HG03558 (cell line): Measurements from ENCODE around the gene SLC25A47.
"Not testable (repeated sequence)": the region's sequence is repeated elsewhere in the genome, so short reads cannot be mapped to it uniquely, and the experiment has no call there.

Source experiments
- ATAC-seq: cut with Tn5 transposase; IDR thresholded peaks from one replicate; pipeline ENCODE4 v1.9.1; 2021; ENCODE audit warnings: moderate number of reproducible peaks; ENCODE audit not compliant: unreplicated experiment; ENCODE audit errors: extremely low read depth

The SLC25A47 gene

DNA sequence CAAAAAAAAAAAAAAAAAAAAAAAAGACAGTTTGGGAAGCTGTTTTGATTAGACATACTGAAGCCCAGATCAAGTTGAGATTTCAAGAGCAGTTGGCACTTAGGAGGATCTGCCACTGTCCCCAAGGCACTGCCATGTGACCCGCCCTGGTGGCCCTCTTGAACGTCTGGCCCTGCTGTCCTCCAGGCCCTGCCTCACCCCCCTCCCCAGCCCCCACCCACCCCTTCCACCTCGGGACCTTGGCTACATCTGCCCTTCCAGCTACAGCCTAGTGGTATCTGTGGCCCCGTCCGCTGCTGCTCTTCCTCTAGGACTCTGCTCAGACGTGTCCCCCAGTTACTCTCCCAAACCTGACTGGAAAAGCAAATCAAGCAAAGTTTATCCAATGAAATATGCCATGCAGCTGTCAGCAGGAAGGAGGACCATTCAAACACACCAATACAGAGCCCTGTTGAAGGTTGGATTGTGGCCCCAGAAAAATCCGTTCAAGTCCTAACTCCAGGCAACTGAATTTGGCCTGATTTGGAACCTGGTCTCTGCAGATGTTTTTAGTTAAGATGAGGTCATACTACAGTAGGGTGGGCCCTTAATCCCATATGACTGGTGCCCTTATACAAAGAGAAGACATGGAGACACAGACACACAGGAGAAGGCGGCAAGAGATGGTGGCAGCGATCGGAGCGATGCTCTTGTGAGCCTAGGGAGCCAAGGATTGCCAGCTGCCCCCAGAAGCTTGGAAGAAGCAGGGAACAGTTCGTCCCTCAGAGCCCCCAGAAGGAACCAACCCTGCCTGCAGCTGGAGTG lies 34.6 kb upstream of the SLC25A47 start:
- no peak for ATAC-seq

- no peak for ATAC-seq
These were observed 33.1 kb upstream of the SLC25A47 start for GRCh38 chr14:100289916-100290606.

DNA sequence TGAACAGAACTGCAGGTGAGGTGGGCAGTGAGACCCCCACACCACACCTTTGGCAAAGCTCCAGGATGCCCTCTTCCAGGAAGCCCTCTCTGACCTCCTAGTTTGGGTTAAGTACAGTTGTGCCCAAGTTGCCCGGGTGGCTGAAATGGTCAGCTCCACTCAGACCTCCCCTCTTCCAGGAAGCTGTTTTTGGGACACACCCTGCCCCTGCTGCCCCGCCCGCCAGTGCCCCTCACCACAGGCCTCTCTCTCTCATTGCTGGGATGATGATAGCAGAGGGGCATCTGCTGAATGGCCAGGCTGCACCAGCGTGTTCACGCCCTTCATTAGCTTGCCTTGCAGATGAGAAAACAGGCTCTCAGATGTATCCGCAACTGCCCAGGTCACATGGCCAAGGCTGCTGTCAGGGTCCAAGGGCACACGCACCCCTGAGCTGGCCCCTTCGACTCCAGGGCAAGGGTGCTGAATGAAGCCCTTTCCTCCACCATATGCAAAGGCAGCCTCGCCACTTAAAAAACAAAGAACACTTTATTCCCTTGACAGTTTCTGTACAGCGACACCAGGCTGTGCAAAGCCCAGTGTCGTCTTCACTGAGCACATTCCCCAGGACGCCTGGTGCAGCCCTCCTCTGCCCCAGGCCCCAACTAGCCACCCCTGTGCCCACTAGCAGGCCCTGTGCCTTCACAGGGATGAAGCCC lies 32.4 kb upstream of the SLC25A47 start:
- no peak for ATAC-seq

GRCh38 chr14:100291305-100292075 lies 31.6 kb upstream of the SLC25A47 start:
- ATAC-seq: no peak

DNA sequence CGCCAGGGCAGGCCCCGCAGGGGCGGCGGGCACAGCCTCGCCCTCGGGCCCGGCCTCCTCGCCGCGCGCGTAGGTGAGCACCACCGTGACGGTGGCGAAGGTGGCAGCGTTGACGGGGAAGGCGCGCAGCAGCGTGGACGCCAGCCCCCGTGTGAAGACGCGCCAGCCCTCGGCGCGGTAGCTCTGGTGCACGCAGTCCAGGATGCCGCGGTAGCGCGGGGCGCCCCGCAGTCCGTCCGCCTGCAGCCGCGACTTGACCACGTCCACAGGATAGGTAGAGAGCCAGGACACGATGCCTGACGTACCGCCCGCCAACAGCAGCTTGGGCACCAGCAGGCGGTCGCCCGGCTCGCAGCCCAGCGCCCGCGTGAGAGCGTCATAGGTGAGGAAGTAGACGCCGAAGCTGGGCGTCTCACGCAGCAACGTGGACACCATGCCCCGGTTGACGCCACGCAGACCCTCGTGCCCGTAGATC lies 30.8 kb upstream of the SLC25A47 start:
- no peak for ATAC-seq

GRCh38 chr14:100292776-100293461 lies 30.2 kb upstream of the SLC25A47 start:
- ATAC-seq: no peak

GRCh38 chr14:100293497-100294212 lies 29.5 kb upstream of the SLC25A47 start:
- ATAC-seq: no peak

DNA sequence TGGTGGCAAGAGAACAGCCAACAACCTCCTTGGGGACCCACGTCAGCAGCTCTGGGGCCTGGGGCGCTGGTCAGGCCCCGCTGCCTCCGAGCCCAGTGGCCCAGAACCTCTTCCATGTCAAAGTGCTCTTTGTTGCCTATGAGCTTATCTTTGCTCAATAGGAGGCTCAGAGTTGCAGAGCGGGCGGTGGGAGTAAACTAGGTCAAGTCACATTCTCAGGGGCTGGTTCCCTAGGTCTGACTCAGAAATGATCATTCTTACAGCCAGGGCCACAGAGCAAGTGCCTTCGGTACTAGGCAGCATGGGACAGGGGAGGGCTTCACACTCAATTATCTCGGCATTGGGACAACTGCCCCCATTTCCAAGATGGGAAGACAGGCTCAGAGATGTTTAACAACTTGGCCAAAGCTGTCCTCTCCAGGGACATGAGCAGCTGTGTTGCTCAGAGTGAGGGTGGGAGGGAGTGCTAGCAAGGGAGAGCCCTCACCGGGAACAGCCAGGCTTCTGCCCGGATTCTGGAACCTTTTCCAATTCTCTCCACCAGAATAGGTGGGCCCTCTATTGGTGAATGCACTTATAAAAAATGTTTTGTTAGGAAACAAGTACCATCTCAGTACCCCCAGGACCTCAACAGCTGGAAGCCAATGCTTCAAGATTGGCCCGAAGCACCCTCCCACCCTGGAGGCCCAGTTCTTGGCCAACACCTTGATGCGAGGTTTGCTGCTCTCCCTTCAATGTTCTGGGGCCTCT lies 28.8 kb upstream of the SLC25A47 start:
- no peak for ATAC-seq

GRCh38 chr14:100294963-100295330 lies 28.2 kb upstream of the SLC25A47 start:
- no peak for ATAC-seq

DNA sequence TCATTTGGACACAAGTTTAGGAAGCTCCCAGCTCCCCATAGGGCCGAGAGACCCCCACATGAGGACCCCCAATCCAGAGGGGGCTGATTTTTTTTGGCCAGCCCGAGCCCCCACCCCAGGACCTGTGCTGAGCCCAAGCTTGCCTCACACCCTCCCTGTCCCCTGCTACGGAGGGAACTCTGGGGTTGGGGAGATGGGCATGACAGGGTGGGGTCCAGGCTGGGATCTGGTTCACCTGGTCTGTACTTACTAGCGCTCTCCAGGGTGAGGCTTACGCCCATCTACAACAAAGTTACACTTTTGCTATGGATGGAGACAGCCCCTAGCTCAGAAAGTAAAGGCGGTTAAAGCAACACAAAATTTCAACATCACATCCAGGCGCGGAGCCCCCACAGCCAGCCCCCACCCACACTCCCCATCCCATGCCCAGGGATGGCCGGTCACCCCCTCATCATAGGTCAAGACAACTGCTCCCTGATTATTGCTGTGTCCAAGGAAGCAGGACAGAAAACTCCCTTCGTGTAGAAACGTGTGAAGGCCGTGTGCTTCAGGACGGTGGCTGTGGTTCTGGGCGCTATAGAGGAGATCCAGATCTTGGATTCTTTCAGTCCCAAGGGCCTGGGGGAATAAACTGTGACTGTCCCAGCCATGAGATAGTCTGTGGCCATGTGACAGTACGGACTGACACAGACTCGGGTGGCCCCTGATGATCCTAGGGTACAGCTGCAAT lies 27.6 kb upstream of the SLC25A47 start:
- ATAC-seq: no peak

DNA sequence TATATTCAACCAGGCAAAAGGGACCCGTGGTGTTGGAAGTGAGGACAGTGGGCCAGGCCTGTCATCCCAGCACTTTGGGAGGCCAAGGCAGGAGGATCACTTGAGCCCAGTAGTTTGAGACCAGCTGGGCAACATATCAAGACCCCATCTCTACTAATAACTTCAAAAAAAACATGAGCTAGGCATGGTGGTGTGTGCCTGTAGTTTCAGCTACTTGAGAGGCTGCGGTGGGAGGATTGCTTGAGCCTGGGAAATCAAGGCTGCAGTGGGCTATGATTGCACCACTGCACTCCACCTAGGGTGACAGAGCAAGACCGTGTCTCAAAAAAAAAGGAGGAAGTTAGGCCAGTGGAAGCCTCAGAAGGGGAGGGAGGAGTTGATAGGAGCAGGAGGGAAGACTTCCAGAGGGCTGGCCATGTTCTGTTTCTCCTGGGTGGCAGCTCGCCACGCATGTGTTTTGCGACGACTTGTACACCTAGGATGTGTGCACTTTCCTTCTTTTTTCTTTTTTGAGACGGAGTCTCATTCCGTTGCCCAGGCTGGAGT lies 27.0 kb upstream of the SLC25A47 start:
- no peak for ATAC-seq

GRCh38 chr14:100296729-100297128 lies 26.4 kb upstream of the SLC25A47 start:
- not testable (repeated sequence) for ATAC-seq

GRCh38 chr14:100297320-100298300 lies 25.5 kb upstream of the SLC25A47 start:
- ATAC-seq: peak; percentile 79

GRCh38 chr14:100298551-100299237 lies 24.4 kb upstream of the SLC25A47 start:
- no peak for ATAC-seq

DNA sequence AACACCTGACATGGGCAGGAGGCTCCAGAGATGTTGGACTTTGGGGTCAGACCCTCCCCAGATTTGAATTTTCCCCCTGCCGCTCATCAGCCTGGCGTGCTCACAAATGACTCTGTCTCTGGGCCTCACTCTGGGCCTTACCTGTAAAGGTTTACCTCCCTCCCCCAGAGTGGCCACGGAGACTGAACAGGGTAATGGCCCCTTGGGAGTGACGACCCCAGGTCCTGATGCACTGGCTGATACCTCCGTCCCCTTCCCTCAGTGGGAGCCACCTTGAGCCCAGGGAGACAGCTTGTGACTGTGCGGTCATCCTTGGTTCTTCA lies 23.9 kb upstream of the SLC25A47 start:
- ATAC-seq: no peak

DNA sequence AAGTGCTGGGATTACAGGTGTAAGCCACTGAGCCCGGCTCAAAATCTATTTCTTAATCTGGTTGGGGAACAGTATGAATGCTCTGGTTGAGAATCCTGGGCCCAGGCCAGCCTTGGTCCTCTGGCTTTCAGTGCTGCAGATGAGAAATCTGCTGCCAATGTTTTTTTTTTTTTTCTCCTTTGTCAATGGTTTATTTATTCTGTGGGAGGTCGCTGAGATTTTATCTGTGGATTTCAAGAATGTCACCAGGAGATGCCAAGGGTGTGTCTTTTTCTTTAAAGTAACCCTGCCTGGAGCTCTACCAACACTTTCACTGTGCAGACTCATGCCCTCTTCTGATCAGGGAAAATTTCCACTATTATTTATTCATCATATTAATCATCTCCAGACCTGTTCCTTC lies 20.5 kb upstream of the SLC25A47 start:
- no peak for ATAC-seq
